PC-3 (cell line): ENCODE measurements around the gene CLIC1.

Experiments used
- EZH2 ChIP-seq: fragments of 300-600 bp; sonication (generic); IDR thresholded peaks from one replicate; pipeline ENCODE4 v1.6.1; 2017; ENCODE audit warnings: antibody characterized with exemption, mild to moderate bottlenecking, low read length; ENCODE audit not compliant: unreplicated experiment
- EZH2phosphoT487 ChIP-seq: fragments of 300-600 bp; sonication (generic); IDR thresholded peaks from 2 replicates; pipeline ENCODE4 v1.6.1; 2018; ENCODE audit warnings: mild to moderate bottlenecking, antibody characterized with exemption, low read length, borderline replicate concordance
- TF ChIP-seq, protein P1 (sequence below): fragments of 300-600 bp; sonication (generic); conservative IDR thresholded peaks from 2 replicates; pipeline ENCODE4 v1.5.1; 2017; ENCODE audit warnings: antibody characterized with exemption, low read depth, mild to moderate bottlenecking, low read length

DNA sequence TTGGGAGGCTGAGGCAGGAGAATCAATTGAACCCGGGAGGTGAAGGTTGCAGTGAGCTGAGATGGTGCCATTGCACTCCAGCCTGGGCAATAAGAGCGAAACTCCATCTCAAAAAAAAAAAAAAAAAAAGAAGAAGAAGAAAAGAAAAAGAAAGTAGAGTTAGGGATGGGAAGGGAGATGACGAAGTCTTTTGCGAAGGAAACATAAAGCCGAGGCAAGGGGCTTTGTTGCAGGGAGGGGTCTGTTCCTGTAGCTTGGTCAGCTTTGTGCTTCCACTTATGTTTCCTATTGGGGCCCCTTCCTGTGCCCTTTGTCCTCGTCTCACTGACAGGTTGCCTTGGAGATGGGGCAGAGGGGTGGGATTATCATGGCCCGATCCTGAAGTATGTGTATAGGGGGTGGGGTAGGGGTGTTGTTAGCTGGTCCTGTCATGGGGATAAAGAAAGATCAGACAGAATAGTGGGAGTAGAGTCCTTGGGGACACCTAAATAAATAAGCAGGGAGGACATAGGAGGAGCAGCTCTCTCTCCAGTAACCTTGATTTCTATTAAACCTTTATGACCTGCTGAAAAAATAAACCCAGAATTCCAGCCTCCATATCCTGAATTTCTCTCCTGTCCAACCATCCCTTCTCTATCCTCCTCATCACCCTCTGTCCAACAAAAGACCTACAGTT is 1.1 kb upstream of the CLIC1 start:
- TF ChIP-seq, protein P1, sequence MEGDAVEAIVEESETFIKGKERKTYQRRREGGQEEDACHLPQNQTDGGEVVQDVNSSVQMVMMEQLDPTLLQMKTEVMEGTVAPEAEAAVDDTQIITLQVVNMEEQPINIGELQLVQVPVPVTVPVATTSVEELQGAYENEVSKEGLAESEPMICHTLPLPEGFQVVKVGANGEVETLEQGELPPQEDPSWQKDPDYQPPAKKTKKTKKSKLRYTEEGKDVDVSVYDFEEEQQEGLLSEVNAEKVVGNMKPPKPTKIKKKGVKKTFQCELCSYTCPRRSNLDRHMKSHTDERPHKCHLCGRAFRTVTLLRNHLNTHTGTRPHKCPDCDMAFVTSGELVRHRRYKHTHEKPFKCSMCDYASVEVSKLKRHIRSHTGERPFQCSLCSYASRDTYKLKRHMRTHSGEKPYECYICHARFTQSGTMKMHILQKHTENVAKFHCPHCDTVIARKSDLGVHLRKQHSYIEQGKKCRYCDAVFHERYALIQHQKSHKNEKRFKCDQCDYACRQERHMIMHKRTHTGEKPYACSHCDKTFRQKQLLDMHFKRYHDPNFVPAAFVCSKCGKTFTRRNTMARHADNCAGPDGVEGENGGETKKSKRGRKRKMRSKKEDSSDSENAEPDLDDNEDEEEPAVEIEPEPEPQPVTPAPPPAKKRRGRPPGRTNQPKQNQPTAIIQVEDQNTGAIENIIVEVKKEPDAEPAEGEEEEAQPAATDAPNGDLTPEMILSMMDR, result no peak
- TF ChIP-seq EZH2phosphoT487 (no peak), EZH2 (no peak)
